DOHH2 (cell line): ENCODE data around the gene DOP1A.
A peak's percentile ranks its signal among the peaks of the same experiment; 100 is the strongest.

Source experiments
- H3F3A ChIP-seq: fragments of 200-600 bp; sonication (generic), shearing (Covaris generic); 2 replicates; pipeline ENCODE4 v1.6.0; 2016; ENCODE audit warnings: antibody characterized with exemption, mild to moderate bottlenecking; ENCODE audit not compliant: control insufficient read depth, insufficient read depth
- H3K27ac ChIP-seq: fragments of 200-600 bp; sonication (generic); 2 replicates; pipeline ENCODE4 v1.5.1; 2014; ENCODE audit warnings: low read depth, mild to moderate bottlenecking, low read length, moderate library complexity
- H3K27me3 ChIP-seq: fragments of 200-600 bp; sonication (generic); 2 replicates; pipeline ENCODE4 v1.6.1; 2014; ENCODE audit warnings: mild to moderate bottlenecking, low read length, mixed read lengths; ENCODE audit not compliant: control insufficient read depth
- H3K36me3 ChIP-seq: fragments of 200-600 bp; sonication (generic); 2 replicates; pipeline ENCODE4 v1.6.1; 2014; ENCODE audit warnings: mild to moderate bottlenecking, low read length, moderate library complexity, mixed read lengths; ENCODE audit not compliant: control insufficient read depth
- H3K4me1 ChIP-seq: fragments of 200-600 bp; sonication (generic); 2 replicates; pipeline ENCODE4 v1.6.1; 2014; ENCODE audit warnings: mild to moderate bottlenecking, low read length, mixed read lengths; ENCODE audit not compliant: control insufficient read depth
- H3K4me2 ChIP-seq: fragments of 200-600 bp; sonication (generic); 2 replicates; pipeline ENCODE4 v1.6.0; 2014; ENCODE audit warnings: mild to moderate bottlenecking, low read length, moderate library complexity
- H3K4me3 ChIP-seq: fragments of 200-600 bp; sonication (generic); 2 replicates; pipeline ENCODE4 v1.5.1; 2014; ENCODE audit warnings: mild to moderate bottlenecking, low read length, mixed read lengths
- H3K79me2 ChIP-seq: fragments of 200-600 bp; sonication (generic); 2 replicates; pipeline ENCODE4 v1.6.1; 2014; ENCODE audit warnings: mild to moderate bottlenecking, low read length, mixed read lengths; ENCODE audit not compliant: control insufficient read depth
- H3K9me2 ChIP-seq: fragments of 200-600 bp; sonication (generic); replicated peaks from 2 replicates; pipeline ENCODE4 v1.6.1; 2014; ENCODE audit warnings: mild to moderate bottlenecking, low read length, mixed read lengths; ENCODE audit not compliant: control insufficient read depth
- H3K9me3 ChIP-seq: fragments of 200-600 bp; sonication (generic); 2 replicates; pipeline ENCODE4 v1.6.1; 2014; ENCODE audit warnings: antibody characterized with exemption, low read length, mixed read lengths; ENCODE audit not compliant: control insufficient read depth, insufficient read depth
- H4K20me1 ChIP-seq: fragments of 200-600 bp; sonication (generic); 2 replicates; pipeline ENCODE4 v1.6.0; 2014; ENCODE audit warnings: low read depth, mild to moderate bottlenecking, antibody characterized with exemption, low read length, moderate library complexity; ENCODE audit not compliant: control insufficient read depth, insufficient read depth
- EZH2phosphoT487 ChIP-seq: fragments of 200-600 bp; sonication (generic); IDR thresholded peaks from 2 replicates; pipeline ENCODE4 v1.6.1; 2017; ENCODE audit warnings: borderline replicate concordance, mild to moderate bottlenecking, antibody characterized with exemption, low read length, moderate library complexity, mixed read lengths
- TF ChIP-seq, protein P1 (sequence below): fragments of 200-600 bp; sonication (generic); IDR thresholded peaks from one replicate; pipeline ENCODE4 v1.5.1; 2014; ENCODE audit warnings: antibody characterized with exemption, mild to moderate bottlenecking, low read depth, low read length; ENCODE audit not compliant: poor library complexity, severe bottlenecking

Gene DOP1A

DNA sequence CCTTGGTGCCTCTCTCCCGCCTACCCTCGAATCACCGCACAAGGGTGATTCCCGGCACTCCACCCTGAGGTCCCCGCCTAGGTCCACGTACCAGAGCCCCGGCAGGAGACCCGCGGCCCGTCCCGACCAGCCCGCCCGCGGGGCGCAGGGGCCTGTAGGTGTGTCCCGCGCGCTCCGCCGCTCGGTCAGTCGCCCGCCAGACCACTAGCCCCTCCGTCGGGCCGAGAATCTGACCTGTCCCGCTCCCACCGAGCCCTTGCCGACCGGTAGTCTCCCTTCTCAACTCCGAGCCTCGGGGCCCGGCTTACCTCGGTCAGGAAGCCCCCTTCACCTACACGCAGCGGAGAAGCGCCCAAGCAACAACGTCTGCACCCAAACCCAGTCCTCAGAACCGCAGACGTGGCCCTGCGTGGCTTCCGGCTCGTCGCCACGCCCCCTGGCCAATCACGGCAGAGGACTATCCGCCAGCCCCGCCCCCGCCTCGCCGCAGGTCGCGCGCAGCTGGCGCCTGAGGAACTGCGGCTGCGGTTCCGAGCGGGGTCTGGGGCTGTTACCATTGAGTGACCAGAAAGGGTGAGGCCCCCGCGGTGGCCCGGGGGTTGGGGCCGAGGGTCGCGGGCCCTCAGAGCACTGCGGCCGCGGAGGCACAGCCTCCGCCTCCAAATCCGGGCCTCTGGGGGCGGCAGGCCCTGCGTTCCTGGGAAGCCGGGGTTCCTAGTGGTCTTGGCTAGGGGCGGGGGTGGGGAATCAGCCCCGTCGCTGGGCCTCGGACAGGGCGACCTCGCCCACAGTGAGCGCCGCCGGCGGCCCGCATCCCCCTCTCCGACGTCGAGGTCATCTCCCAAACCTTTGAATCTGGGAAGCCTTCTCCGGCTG, 125.6 kb downstream of the DOP1A start, which contains the start of the genes PGM3 and RWDD2A:
TSS of gene PGM3 (minus strand) at position 395 of the 876 bp plus-strand sequence. CDS start 2,253 bp downstream, outside the sequence.
TSS of gene RWDD2A (plus strand) at position 487 of the 876 bp plus-strand sequence. CDS start 1,095 bp downstream, outside the sequence.
- TF ChIP-seq EZH2phosphoT487: no peak
- TF ChIP-seq, protein P1, sequence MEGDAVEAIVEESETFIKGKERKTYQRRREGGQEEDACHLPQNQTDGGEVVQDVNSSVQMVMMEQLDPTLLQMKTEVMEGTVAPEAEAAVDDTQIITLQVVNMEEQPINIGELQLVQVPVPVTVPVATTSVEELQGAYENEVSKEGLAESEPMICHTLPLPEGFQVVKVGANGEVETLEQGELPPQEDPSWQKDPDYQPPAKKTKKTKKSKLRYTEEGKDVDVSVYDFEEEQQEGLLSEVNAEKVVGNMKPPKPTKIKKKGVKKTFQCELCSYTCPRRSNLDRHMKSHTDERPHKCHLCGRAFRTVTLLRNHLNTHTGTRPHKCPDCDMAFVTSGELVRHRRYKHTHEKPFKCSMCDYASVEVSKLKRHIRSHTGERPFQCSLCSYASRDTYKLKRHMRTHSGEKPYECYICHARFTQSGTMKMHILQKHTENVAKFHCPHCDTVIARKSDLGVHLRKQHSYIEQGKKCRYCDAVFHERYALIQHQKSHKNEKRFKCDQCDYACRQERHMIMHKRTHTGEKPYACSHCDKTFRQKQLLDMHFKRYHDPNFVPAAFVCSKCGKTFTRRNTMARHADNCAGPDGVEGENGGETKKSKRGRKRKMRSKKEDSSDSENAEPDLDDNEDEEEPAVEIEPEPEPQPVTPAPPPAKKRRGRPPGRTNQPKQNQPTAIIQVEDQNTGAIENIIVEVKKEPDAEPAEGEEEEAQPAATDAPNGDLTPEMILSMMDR: no peak
- H3K4me1 ChIP-seq: peaks cover 17% of the 10 kb centered on the region
- H3K27me3 ChIP-seq: no peaks in the 10 kb centered on the region
- H3K27ac ChIP-seq: no peak within 1 kb of the TSS
- no peaks in the 10 kb centered on the region for H3K9me3 ChIP-seq
- H4K20me1 ChIP-seq: no peaks in the 10 kb centered on the region
- H3K79me2 ChIP-seq: peaks cover 23% of the 10 kb centered on the region
- H3F3A ChIP-seq: no peaks in the 10 kb centered on the region
- H3K4me2 ChIP-seq: peak within 1 kb of the TSS; percentile 75
- H3K4me3 ChIP-seq: peak within 1 kb of the TSS; percentile 85
- H3K9me2 ChIP-seq: no peaks in the 10 kb centered on the region
- peaks cover 18% of the 10 kb centered on the region for H3K36me3 ChIP-seq

GRCh38 chr6:83193747-83194566, 126.5 kb downstream of the DOP1A start:
- peaks cover 23% of the 10 kb centered on the region for H3K79me2 ChIP-seq
- no peaks in the 10 kb centered on the region for H3F3A ChIP-seq
- H3K4me3 ChIP-seq: peak overlapping the region; percentile 85
- H3K27me3 ChIP-seq: no peaks in the 10 kb centered on the region
- H3K27ac ChIP-seq: no peak overlapping the region
- H3K4me1 ChIP-seq: peaks cover 17% of the 10 kb centered on the region
- no peaks in the 10 kb centered on the region for H4K20me1 ChIP-seq
- no peaks in the 10 kb centered on the region for H3K9me2 ChIP-seq
- peak overlapping the region; percentile 75 for H3K4me2 ChIP-seq
- no peaks in the 10 kb centered on the region for H3K9me3 ChIP-seq
- TF ChIP-seq, protein P1: no peak
- no peak for TF ChIP-seq EZH2phosphoT487
- H3K36me3 ChIP-seq: peaks cover 14% of the 10 kb centered on the region

DNA sequence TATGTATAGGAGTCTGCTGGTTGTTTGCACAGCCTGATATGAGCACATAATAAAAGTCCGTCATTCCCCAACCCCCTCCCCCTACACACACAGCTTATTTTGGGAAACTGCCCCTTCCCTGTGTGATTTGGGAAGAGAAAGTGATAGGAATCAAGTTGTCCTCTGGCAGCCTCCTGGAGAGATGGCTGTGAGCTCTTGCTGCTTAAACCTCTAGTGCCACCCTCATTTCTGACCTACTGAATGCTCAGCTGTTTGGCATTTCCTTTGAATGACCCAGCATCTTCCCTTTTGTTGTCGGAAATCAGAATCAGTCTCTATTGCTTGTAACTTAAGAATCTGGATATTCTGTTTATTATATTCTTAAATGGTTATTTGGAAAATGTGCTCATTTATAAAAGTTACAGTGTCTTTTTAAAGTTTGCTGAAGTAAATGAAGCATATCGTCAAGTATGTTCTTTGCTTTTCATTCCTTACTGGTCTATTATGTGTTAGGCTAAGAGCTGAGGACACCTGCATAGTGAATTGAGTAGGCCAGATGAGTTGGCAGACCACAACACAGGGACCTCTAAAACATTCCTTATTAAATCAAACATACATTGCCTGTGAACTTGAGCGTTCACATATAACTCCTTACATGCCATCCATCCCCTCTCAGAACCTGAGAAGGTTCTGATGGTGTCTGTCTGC, 131.2 kb downstream of the DOP1A start:
- H3K27me3 ChIP-seq: no peaks in the 10 kb centered on the region
- no peaks in the 10 kb centered on the region for H3K79me2 ChIP-seq
- no peaks in the 10 kb centered on the region for H3K9me3 ChIP-seq
- H3K9me2 ChIP-seq: no peaks in the 10 kb centered on the region
- H3K4me1 ChIP-seq: peaks cover 11% of the 10 kb centered on the region
- TF ChIP-seq, protein P1: no peak
- TF ChIP-seq EZH2phosphoT487: no peak
- H4K20me1 ChIP-seq: no peaks in the 10 kb centered on the region
- no peak overlapping the region for H3K27ac ChIP-seq
- no peaks in the 10 kb centered on the region for H3K36me3 ChIP-seq
- no peaks in the 10 kb centered on the region for H3F3A ChIP-seq
- H3K4me3 ChIP-seq: no peak overlapping the region
- H3K4me2 ChIP-seq: no peak overlapping the region
